GM21367 (cell line): ENCODE data around the gene CASKIN1.

Experiments
- ATAC-seq: cut with Tn5 transposase; IDR thresholded peaks from one replicate; pipeline ENCODE4 v1.9.1; 2021; ENCODE audit not compliant: unreplicated experiment

The CASKIN1 gene

DNA sequence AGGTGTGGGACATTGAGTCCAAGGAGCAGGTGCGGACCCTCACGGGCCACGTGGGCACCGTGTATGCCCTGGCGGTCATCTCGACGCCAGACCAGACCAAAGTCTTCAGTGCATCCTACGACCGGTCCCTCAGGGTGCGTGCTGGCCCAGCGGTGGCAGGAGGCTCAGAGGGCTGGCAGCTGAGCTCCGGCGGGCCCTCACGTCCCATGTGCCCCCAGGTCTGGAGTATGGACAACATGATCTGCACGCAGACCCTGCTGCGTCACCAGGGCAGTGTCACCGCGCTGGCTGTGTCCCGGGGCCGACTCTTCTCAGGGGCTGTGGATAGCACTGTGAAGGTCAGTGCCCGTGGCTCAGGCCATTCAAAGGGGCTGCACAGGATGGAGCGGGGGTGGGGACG is 20.4 kb downstream of the CASKIN1 start:
- no peak for ATAC-seq

DNA sequence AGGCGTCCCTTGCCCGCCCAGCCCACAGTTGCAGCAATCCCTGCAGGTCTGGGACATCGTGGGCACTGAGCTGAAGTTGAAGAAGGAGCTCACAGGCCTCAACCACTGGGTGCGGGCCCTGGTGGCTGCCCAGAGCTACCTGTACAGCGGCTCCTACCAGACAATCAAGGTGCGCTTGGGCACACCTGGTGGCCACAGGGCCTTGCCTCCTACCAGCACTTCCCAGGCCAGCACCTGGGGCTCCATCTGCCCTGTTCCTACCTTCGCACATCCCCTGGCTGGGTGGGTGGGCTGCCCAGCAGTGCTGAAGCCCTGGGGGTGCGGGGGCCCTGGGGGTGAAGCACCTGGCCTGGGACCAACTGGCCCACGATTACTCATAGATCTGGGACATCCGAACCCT is 21.0 kb downstream of the CASKIN1 start:
- ATAC-seq: no peak

DNA sequence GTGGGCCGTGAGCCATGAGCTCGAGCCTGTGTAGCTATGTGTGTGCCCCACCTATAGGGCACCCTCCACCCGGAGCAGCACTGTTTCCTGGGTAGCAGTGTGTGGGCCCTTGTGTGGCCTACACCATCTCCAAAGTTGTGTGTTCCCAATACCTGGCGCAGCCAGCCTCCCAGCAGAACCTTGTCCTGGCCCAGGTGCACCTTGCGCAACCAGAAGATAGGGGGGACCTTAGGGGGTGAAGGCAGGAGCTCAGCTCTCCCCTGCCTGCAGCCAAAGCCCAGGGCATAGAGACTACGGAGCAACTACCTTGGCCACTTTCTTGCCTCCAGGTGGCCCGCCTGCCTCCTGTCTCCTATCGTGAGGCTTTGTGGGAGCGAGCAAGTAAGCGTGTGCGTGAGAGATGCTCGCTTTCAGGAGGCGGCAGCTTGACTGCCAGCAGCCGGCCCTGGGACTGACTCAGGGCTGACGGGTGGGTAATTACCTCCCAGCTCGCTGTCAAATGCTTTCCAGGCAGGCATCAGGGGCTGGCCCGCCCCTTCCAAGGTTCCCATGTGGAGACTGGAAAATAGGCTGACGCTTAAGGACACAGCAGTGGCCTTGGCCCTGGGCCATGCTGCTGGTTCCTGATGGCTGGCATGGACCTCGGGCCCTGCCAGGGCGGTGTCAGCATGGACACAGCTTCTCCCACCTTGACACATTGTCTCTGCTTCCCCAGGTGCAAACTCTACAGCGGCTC is 21.8 kb downstream of the CASKIN1 start:
- no peak for ATAC-seq

DNA sequence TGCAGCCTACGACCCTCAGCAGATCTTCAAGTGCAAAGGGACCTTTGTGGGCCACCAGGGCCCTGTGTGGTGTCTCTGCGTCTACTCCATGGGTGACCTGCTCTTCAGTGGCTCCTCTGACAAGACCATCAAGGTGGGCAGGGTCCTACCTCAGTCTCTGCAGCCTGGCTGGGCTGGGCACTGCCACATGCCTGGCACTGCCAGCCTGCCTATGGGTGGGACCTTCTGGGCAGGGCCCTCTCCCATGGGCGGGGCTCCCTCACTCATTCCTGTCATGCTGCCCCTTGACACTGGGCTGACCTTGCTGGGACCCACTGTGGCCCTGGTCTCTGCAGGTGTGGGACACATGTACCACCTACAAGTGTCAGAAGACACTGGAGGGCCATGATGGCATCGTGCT is 22.5 kb downstream of the CASKIN1 start:
- no peak for ATAC-seq

DNA sequence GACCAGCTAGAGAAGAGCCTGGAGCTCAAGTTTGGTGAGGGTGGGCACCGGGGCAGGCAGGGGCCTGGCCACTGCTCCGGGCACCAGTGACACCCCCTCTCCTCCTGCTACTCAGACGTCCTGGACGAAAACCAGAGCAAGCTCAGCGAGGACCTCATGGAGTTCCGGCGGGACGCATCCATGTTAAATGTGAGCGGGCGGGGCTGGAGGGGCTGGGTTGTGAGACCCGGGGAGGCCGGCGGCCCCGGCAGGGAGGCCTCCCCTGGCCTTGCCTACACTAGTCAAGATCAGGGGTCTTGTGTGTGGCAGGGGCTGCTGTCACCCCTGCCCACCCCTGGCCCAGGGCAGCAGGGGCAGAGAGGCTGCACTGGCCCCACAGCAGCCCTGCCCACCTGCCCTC is 23.0 kb downstream of the CASKIN1 start:
- no peak for ATAC-seq

DNA sequence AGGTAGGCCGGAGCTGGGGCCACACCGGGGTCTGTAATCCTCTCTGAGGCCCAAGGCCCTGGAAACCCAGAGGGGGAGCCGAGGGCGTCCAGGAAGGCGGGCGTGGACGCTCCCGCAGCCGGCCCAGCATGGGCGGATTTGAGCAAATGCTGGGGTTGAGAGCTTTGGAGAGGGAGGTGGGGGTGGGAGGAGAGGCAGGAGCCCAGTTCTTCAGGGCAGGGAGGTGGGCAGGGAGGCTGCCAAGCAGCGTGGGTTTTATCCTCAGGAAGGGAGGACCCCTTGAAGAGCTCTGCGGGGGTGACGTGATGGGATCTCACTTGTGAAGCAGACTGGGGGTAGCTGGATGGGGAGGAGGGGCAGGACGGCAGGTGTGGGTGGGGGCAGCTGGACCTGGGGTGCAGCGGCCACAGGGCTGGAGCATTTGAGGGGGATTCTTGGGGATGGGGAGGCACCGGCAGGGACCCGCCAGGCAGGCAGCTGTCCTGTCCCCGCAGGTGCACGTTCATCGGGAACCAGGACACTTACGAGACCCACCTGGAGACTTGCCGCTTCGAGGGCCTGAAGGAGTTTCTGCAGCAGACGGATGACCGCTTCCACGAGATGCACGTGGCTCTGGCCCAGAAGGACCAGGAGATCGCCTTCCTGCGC is 23.6 kb downstream of the CASKIN1 start:
- no peak for ATAC-seq

DNA sequence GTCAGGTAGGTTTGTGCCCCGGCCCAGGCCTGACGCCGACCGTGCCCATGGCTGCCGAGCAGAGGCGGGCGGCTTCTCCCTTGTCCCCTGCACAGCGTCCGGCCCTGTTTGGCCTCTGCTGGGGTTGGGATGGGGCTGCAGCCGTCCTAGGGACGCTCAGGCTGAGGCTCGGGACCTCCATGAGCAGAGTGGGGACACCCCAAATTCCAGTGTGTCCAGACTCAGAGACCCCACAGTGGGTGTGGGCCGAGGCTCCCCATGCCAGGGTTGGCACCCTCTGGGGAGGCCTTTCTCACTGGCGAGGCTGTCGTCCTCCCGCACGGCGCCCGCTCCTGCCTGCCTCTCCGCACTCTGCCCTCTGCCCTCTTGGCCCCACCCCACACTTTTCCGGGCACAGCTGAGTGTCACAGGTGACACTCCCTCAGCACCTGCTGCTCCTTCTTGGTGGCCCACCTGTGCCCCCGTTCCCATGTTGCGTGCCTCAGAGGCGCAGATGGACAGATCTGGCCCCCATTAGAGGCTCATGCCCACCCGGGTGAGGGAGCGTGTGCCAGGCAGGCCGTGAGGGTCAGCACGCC is 24.7 kb downstream of the CASKIN1 start:
- ATAC-seq: no peak

DNA sequence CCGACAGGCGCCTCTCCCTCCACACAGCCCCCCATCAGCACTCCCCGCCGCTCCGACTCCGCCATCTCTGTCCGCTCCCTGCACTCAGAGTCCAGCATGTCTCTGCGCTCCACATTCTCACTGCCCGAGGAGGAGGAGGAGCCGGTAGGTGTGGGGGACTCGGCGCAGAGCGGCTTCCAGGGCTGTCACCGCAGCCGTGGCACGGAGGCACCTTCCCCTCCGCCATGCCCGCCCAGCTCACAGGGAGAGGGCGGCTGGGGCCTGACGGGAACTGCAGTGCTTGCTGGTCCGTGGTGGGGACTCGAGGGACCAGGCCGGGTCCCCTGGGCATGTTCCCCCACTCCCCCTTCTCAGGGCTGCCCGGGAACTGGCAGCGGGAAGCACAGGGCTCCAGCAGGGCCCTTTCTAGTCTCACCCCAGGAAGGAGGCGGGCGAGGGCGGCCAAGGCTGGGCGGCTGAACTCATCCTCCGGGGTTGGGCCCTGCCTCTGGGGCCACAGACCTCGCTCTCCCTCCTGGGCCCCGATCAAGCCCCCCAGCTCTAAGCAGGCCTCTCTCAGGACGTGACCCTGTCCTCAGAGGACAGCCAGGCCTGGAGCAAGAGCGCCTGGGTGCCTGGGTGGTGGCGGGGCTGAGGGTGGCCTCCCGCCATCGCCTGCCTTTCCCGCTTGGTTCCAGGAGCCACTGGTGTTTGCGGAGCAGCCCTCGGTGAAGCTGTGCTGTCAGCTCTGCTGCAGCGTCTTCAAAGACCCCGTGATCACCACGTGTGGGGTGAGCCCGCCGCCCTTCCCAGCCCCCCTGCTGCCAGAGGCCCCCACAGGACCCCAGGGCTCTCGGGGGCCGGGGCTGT is 25.6 kb downstream of the CASKIN1 start:
- ATAC-seq: no peak

DNA sequence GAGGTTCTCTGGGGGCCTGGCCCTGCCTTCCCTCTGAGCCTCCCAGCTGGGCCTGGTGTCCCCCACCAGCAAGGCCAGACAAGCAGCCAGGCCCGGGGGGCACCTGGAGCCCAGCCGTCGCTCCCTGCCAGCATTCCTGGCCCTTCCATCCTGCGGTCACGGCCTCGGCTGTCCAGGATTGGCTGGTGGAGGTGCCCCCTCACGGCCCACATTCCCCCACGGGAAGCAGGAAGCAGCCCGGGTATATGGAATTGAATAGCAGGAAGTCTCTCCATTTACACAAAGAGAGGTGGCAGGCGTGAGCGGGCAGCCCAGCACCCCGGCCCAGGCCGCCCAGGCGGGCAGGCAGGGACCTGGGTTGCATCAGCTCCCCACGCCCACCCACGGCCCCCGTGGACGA is 26.3 kb downstream of the CASKIN1 start:
- no peak for ATAC-seq

DNA sequence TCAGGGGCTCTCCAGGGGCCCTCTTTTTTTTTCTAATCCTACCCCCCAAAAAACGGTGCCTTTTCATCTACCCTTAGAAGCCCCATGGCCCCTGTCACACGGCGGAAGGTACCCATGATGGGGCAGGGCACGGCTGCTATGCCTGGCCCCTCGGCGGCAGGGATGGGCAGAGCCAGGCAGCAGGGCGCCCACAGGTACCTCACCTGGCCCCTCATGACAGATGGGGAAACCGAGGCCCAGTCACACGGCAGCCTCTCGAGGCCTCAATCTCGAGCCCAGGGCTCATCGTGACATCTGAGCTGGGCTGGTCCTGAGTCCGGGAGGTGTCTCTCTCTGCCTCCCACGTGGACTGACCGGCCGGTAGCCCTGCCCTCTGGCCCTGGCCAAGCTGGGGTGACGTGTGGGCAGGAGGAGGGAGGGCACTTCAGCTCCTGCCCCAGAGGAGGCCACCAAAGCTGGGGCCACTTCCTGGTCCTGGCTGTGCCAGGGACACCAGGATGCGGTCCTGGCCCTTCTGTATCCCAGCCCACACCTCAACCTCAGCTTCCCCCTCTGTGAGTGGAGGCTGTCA is 29.3 kb downstream of the CASKIN1 start:
- ATAC-seq: no peak

DNA sequence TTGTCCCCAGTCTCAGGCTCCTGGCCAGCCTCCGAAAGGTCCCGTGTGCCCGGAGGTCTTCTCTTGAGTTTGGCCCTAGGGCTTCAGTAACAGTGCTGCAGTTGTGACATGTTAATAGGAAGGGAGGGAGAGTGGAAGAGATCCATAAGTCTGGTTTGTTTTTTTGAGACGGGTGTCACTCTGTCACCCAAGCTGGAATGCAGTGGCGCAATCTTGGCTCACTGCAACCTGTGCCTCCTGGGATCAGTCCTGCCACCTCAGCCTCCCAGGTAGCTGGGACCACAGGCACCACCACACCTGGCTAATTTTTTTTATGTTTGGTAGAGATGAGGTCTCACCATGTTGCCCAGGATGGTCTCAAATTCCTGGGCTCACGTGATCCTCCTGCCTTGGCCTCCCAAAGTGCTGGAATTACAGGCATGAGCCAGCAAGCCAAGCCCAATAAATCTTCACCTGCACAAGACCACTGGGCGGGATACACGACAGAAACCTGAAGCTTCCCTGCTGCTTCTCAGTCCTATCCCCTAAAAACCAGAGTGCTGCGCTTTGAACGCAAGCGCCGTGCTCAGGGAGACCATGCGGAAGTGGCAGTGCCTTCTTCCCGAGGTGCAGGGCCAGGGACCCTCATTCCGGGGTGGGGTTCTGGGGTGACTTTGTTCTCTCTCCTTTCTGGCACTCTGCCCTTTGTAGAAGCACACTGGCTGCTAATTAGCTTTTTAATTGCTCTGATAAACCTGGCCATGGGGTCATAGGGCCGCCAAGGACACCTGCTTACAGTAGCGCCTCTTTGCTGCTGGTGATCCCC is 29.9 kb downstream of the CASKIN1 start:
- no peak for ATAC-seq

DNA sequence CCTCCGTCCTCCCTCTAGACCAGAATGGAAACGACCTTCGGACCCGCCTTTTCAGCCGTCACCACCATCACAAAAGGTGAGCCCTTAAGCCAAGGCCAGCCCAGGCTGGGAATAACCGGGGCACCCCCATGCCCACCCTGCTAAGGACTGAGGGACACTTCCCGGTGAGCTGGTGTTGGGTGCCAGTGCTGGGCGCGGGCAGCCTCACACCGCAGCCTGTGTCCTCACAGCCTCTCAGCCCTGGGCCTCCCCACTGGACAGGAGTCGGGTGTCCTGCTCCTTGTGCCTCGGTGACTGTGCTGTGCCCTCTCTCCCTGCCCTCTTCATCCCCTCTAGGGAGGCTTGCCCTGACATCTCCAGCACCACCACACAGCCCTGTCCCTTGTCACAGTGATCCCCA is 30.5 kb downstream of the CASKIN1 start:
- no peak for ATAC-seq

DNA sequence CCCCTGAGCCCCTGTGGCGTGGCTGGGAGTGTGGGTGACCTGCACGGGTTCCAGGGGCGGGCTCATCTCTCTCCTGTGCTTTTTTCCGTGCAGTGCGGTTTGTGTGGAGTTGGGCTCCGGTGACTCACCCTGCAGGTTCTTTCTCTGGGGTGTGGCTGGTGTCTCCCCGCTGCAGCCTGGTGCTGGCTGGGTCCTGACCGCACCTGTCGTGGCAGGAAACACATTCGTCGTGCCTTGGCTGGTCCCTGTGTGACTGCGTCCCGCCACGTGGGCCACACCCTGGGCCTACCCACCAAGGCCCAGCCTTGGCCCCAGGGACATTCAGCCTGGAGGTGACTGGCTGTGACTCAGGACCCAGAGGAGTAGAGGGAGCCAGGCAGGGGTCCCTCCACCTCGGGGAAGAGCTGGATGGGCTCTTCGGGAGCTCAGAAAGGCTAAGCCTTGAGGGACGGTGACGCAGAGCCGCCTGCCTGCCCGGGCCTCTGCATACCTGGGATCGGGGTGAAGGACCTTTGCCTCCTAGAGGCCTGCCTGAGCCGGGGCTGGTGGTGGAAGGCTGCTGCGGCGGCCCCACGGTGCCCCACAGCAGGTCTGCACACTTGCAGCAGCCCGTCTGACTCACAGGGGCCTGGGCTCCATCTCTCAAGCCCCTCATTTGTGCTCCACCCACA is 33.1 kb downstream of the CASKIN1 start:
- no peak for ATAC-seq

DNA sequence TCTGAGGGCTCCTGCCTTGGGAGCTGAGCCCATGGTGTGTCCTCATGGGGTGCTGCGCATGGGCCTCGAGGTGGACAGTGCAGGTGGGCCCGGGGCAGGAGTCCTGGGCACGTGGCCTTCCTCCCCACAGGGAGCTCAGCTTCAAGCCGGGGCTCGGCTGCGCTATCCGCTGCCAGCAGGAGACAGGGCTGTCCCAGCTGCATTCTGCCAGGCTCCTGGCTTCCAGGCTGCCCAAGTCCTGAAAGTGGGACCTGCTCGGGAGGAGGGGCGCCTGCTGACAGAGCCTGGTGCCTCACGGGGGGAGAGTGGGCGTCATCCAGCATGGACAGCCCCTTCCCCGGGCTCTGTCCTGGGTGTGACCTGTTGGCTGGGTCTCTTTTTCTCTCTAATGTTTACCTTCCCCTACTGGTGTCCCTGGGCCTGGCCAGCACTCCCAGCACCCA is 33.7 kb downstream of the CASKIN1 start:
- no peak for ATAC-seq

DNA sequence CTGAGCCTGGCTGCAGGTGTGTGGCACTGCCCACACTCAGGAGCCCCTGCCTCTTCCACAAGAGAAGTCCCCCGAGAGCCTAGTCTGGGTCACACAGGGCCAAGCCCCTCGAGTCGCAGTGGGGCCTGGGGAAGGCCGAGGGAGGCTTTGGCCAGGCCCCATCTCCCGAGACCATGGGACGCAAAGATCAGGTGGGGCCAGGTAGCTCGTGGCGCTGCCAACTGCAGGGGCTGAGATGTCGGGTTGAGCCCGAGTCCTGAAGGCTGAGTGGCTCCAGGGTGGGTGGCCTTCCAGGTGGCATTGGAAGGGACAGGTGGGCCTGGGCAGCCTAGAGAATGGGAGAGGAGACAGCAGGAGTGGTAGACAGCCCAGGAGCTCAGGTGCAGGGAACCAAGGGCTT is 34.5 kb downstream of the CASKIN1 start:
- ATAC-seq: no peak

DNA sequence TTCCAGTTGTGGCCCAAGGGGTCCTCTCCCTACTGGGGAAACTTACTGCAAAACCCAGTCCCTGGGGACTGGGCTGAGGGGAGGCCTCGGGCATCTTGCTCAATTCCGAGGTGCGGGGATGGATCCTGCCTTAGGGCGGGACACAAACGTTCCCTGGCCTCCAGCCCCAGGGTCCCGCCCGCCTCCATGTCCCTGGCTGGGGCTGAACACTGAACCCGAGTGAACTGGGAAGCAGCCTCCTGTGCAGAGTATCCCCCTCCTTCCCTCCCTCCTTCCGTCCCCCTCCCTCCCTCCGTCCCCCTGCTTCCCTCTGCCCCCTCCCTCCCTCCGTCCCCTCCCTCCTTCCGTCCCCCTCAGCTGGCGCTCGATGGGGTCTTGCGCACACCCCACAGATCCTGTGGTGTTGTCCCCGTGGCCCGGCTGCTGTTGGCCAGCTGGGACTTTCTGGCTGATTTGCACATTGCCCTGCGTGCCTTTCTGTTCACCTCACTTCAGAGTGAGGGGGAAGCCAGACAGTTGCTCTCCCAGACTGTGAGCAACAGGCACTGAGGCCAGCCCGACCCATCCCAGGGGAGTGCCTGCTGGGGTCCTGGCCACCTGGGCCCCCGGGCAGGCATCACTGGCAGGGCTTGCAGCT is 35.4 kb downstream of the CASKIN1 start:
- ATAC-seq: no peak

DNA sequence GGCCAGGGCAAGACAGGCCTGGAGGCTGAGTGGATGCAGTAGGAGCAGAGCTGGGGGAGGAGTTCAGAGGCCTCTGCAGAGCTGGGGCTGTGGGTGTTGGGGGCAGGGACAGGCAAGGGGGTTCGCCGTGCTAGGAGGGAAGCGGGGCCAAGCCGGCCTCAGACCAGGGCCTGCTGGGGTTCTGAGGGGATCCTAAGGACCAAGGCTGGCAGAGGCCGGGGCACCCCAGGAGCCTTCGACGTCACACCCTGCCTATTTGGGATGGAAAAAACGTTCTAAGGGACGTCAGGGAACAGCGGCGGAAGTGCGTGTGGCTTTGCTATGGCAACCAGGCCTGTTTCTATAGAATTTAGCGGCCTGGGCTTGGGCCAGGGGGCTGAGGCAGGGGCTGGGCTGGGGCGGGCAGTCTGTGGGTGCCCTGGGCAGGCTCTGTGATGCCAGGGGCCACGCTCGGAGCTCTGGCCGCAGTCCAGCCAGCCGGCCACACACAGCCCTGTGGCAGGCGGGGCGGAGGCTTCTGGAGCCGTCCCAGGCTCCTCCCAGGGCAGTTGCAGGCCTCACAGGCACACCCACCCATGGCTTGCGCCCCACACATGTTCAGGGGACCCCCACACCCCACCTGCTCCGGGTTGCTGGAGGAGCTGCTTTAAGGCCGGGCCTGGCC is 37.1 kb downstream of the CASKIN1 start:
- no peak for ATAC-seq

DNA sequence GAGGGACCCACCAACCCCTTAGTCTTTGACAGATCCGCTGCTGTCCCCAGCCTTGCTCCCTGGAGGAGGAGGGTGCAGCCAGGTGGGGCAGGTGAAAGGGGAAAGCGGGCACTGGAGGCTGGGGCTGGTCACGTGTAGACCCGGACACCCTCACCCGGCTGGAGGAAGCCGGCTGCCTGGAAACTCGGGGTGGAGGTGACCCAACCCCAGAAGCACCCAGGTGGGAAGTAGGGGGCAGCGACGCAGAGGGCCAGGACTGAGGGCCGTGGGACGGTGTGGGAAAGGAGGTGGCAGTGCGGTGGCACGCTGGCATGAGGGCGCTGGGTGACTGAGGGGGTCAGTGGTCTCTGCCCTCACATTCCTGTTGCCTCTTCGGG is 38.2 kb downstream of the CASKIN1 start:
- no peak for ATAC-seq
